IPS-18a (cell line): ENCODE results near the gene STK17B.

Source experiments
- H3K27ac ChIP-seq: one replicate; pipeline ENCODE4 v1.5.1; 2013; ENCODE audit warnings: low read length
- H3K27me3 ChIP-seq: one replicate; pipeline ENCODE4 v1.6.1; 2013; ENCODE audit warnings: mild to moderate bottlenecking, low read length; ENCODE audit not compliant: control insufficient read depth, insufficient read depth
- H3K36me3 ChIP-seq: one replicate; pipeline ENCODE4 v1.6.1; 2013; ENCODE audit warnings: low read depth, low read length; ENCODE audit not compliant: control insufficient read depth
- H3K4me1 ChIP-seq: one replicate; pipeline ENCODE4 v1.6.1; 2013; ENCODE audit warnings: low read depth, low read length; ENCODE audit not compliant: control insufficient read depth
- H3K4me3 ChIP-seq: one replicate; pipeline ENCODE4 v1.5.1; 2013; ENCODE audit warnings: low read length
- H3K9ac ChIP-seq: one replicate; pipeline ENCODE4 v1.6.1; 2013; ENCODE audit warnings: mild to moderate bottlenecking, low read length, moderate library complexity
- H3K9me3 ChIP-seq: one replicate; pipeline ENCODE4 v1.6.1; 2013; ENCODE audit warnings: low read depth, low read length; ENCODE audit not compliant: control insufficient read depth

Gene STK17B

GRCh38 chr2:196148736-196149135, 22.6 kb downstream of the STK17B start:
- no peak overlapping the region for H3K9ac ChIP-seq
- H3K36me3 ChIP-seq, result no peaks in the 10 kb centered on the region
- no peaks in the 10 kb centered on the region for H3K4me1 ChIP-seq
- no peaks in the 10 kb centered on the region for H3K9me3 ChIP-seq
- H3K27me3 ChIP-seq, result no peaks in the 10 kb centered on the region
- no peak overlapping the region for H3K4me3 ChIP-seq
- H3K27ac ChIP-seq, result no peak overlapping the region

GRCh38 chr2:196145256-196145655, 26.1 kb downstream of the STK17B start:
- Histone ChIP-seq H3K9me3 (no peaks in the 10 kb centered on the region), H3K4me3 (no peak overlapping the region), H3K36me3 (no peaks in the 10 kb centered on the region), H3K4me1 (no peaks in the 10 kb centered on the region), H3K27me3 (no peaks in the 10 kb centered on the region), H3K9ac (no peak overlapping the region), H3K27ac (no peak overlapping the region)

- Histone ChIP-seq H3K36me3 (no peaks in the 10 kb centered on the region), H3K27ac (no peak overlapping the region), H3K9me3 (no peaks in the 10 kb centered on the region), H3K4me1 (no peaks in the 10 kb centered on the region), H3K4me3 (no peak overlapping the region), H3K9ac (no peak overlapping the region), H3K27me3 (no peaks in the 10 kb centered on the region)
Measured at GRCh38 chr2:196144513-196145126, 26.8 kb downstream of the STK17B start.

- Histone ChIP-seq H3K27ac (no peak overlapping the region), H3K36me3 (no peaks in the 10 kb centered on the region), H3K4me3 (no peak overlapping the region), H3K27me3 (no peaks in the 10 kb centered on the region), H3K9ac (no peak overlapping the region), H3K9me3 (no peaks in the 10 kb centered on the region), H3K4me1 (no peaks in the 10 kb centered on the region)
Measured at GRCh38 chr2:196143730-196144131, 27.6 kb downstream of the STK17B start.

GRCh38 chr2:196142825-196143224, 28.6 kb downstream of the STK17B start:
- Histone ChIP-seq H3K4me1 (no peaks in the 10 kb centered on the region), H3K9ac (no peak overlapping the region), H3K36me3 (peaks cover 3% of the 10 kb centered on the region), H3K27me3 (no peaks in the 10 kb centered on the region), H3K27ac (no peak overlapping the region), H3K4me3 (no peak overlapping the region), H3K9me3 (no peaks in the 10 kb centered on the region)

GRCh38 chr2:196140213-196140612, 31.2 kb downstream of the STK17B start:
- peaks cover 11% of the 10 kb centered on the region for H3K4me1 ChIP-seq
- no peaks in the 10 kb centered on the region for H3K27me3 ChIP-seq
- no peak overlapping the region for H3K27ac ChIP-seq
- no peaks in the 10 kb centered on the region for H3K9me3 ChIP-seq
- H3K4me3 ChIP-seq, result no peak overlapping the region
- no peak overlapping the region for H3K9ac ChIP-seq
- H3K36me3 ChIP-seq, result peaks cover 3% of the 10 kb centered on the region

GRCh38 chr2:196137271-196137670, 34.1 kb downstream of the STK17B start:
- Histone ChIP-seq H3K9me3 (no peaks in the 10 kb centered on the region), H3K36me3 (peaks cover 3% of the 10 kb centered on the region), H3K27ac (no peak overlapping the region), H3K4me3 (no peak overlapping the region), H3K4me1 (peaks cover 19% of the 10 kb centered on the region), H3K27me3 (no peaks in the 10 kb centered on the region), H3K9ac (no peak overlapping the region)

GRCh38 chr2:196136151-196136550, 35.2 kb downstream of the STK17B start:
- Histone ChIP-seq H3K9ac (no peak overlapping the region), H3K9me3 (no peaks in the 10 kb centered on the region), H3K36me3 (peaks cover 3% of the 10 kb centered on the region), H3K4me1 (peaks cover 19% of the 10 kb centered on the region), H3K27me3 (no peaks in the 10 kb centered on the region), H3K4me3 (no peak overlapping the region), H3K27ac (no peak overlapping the region)

GRCh38 chr2:196131949-196132925, 39.1 kb downstream of the STK17B start:
- H3K4me3 ChIP-seq, result no peak overlapping the region
- H3K9me3 ChIP-seq, result peaks cover 25% of the 10 kb centered on the region
- no peak overlapping the region for H3K9ac ChIP-seq
- no peaks in the 10 kb centered on the region for H3K27me3 ChIP-seq
- no peaks in the 10 kb centered on the region for H3K36me3 ChIP-seq
- peaks cover 16% of the 10 kb centered on the region for H3K4me1 ChIP-seq
- no peak overlapping the region for H3K27ac ChIP-seq

- no peaks in the 10 kb centered on the region for H3K36me3 ChIP-seq
- H3K9ac ChIP-seq, result no peak overlapping the region
- H3K4me1 ChIP-seq, result peaks cover 12% of the 10 kb centered on the region
- H3K27me3 ChIP-seq, result no peaks in the 10 kb centered on the region
- no peak overlapping the region for H3K27ac ChIP-seq
- H3K9me3 ChIP-seq, result peaks cover 25% of the 10 kb centered on the region
- no peak overlapping the region for H3K4me3 ChIP-seq
Measured at GRCh38 chr2:196131384-196131937, 39.9 kb downstream of the STK17B start.

GRCh38 chr2:196130039-196130825, 41.1 kb downstream of the STK17B start:
- Histone ChIP-seq H3K27me3 (no peaks in the 10 kb centered on the region), H3K4me3 (no peak overlapping the region), H3K4me1 (peaks cover 7% of the 10 kb centered on the region), H3K27ac (no peak overlapping the region), H3K9me3 (peaks cover 25% of the 10 kb centered on the region), H3K9ac (no peak overlapping the region), H3K36me3 (no peaks in the 10 kb centered on the region)
